ENCODE results near the gene TIAL1. TPM values are rescaled to one million over a fixed set of nuclear protein-coding genes. Genes with fewer than 3 reads are reported as not detected.

The TIAL1 gene
- total RNA-seq, 1 donor = 60.1 TPM

GRCh38 chr10:119640875-119641526, 44.2 kb upstream of the TIAL1 start:
- no peak for DNase-seq (ENCODE audit: low read depth)
- H3K4me3 ChIP-seq (ENCODE audit: low read depth, low read length) = no peak overlapping the region
- no peak for TF ChIP-seq CTCF (IDR thresholded peaks at IDR 0.05; ENCODE audit: insufficient read depth, low read length)

GRCh38 chr10:119640384-119640783, 43.6 kb upstream of the TIAL1 start:
- TF ChIP-seq CTCF (IDR thresholded peaks at IDR 0.05; ENCODE audit: insufficient read depth, low read length) = no peak
- no peak overlapping the region for H3K4me3 ChIP-seq (ENCODE audit: low read depth, low read length)
- DNase-seq (ENCODE audit: low read depth) = no peak

- no peak for DNase-seq (ENCODE audit: low read depth)
- no peak for TF ChIP-seq CTCF (IDR thresholded peaks at IDR 0.05; ENCODE audit: insufficient read depth, low read length)
- no peak overlapping the region for H3K4me3 ChIP-seq (ENCODE audit: low read depth, low read length)
These were observed 42.2 kb upstream of the TIAL1 start for GRCh38 chr10:119638982-119639381.

- no peak for TF ChIP-seq CTCF (IDR thresholded peaks at IDR 0.05; ENCODE audit: insufficient read depth, low read length)
- no peak overlapping the region for H3K4me3 ChIP-seq (ENCODE audit: low read depth, low read length)
- DNase-seq (ENCODE audit: low read depth) = no peak
These were observed 40.9 kb upstream of the TIAL1 start for GRCh38 chr10:119637631-119638030.

GRCh38 chr10:119634219-119634544, 37.4 kb upstream of the TIAL1 start:
- H3K4me3 ChIP-seq (ENCODE audit: low read depth, low read length) = no peak overlapping the region
- peak; percentile 46 for DNase-seq (ENCODE audit: low read depth)
- no peak for TF ChIP-seq CTCF (IDR thresholded peaks at IDR 0.05; ENCODE audit: insufficient read depth, low read length)

- H3K4me3 ChIP-seq (ENCODE audit: low read depth, low read length) = no peak overlapping the region
- TF ChIP-seq CTCF (IDR thresholded peaks at IDR 0.05; ENCODE audit: insufficient read depth, low read length) = no peak
- DNase-seq (ENCODE audit: low read depth) = no peak
These were observed 36.9 kb upstream of the TIAL1 start for GRCh38 chr10:119633538-119634218.
